ENCODE measurements around the gene DSCAML1.
A peak's percentile ranks its signal among the peaks of the same experiment; 100 is the strongest.

The DSCAML1 gene

GRCh38 chr11:117796872-117797529 is at the start of gene DSCAML1:
Gene DSCAML1, minus strand, starts transcription at chr11:117797216. Its CDS starts 137 bp downstream, at chr11:117797079.
- DNase-seq (ENCODE audit: low read depth): no peak

GRCh38 chr11:117843666-117844484 is 46.9 kb upstream of the DSCAML1 start:
- DNase-seq (ENCODE audit: low read depth): peak; percentile 65

- DNase-seq (ENCODE audit: low read depth): no peak
Observed at GRCh38 chr11:117842131-117842941, 45.3 kb upstream of the DSCAML1 start.

- no peak for DNase-seq (ENCODE audit: low read depth)
Observed at GRCh38 chr11:117841551-117842031, 44.6 kb upstream of the DSCAML1 start.

GRCh38 chr11:117840881-117841550 is 44.0 kb upstream of the DSCAML1 start:
- no peak for DNase-seq (ENCODE audit: low read depth)

- DNase-seq (ENCODE audit: low read depth): no peak
Observed at GRCh38 chr11:117839936-117840813, 43.2 kb upstream of the DSCAML1 start.

- no peak for DNase-seq (ENCODE audit: low read depth)
Observed at GRCh38 chr11:117839380-117839881, 42.4 kb upstream of the DSCAML1 start.

GRCh38 chr11:117838901-117839300 is 41.9 kb upstream of the DSCAML1 start:
- no peak for DNase-seq (ENCODE audit: low read depth)

- DNase-seq (ENCODE audit: low read depth): no peak
Observed at GRCh38 chr11:117837791-117838190, 40.8 kb upstream of the DSCAML1 start.

GRCh38 chr11:117837070-117837776 is 40.2 kb upstream of the DSCAML1 start:
- DNase-seq (ENCODE audit: low read depth): no peak

- DNase-seq (ENCODE audit: low read depth): no peak
Observed at GRCh38 chr11:117836077-117836960, 39.3 kb upstream of the DSCAML1 start.

- no peak for DNase-seq (ENCODE audit: low read depth)
Observed at GRCh38 chr11:117835576-117835975, 38.6 kb upstream of the DSCAML1 start.

- DNase-seq (ENCODE audit: low read depth): no peak
Observed at GRCh38 chr11:117834838-117835443, 37.9 kb upstream of the DSCAML1 start.

- DNase-seq (ENCODE audit: low read depth): no peak
Observed at GRCh38 chr11:117834068-117834810, 37.2 kb upstream of the DSCAML1 start.

- DNase-seq (ENCODE audit: low read depth): no peak
Observed at GRCh38 chr11:117833401-117833891, 36.4 kb upstream of the DSCAML1 start.

- no peak for DNase-seq (ENCODE audit: low read depth)
Observed at GRCh38 chr11:117832511-117832910, 35.5 kb upstream of the DSCAML1 start.

- no peak for DNase-seq (ENCODE audit: low read depth)
Observed at GRCh38 chr11:117831661-117832415, 34.8 kb upstream of the DSCAML1 start.
